Testis (tissue), 3 donors: ENCODE results near the gene CHIA. TPM values are rescaled to one million over a fixed set of nuclear protein-coding genes. Genes with fewer than 3 reads are reported as not detected.
A peak's percentile ranks its signal among the peaks of the same experiment; 100 is the strongest.
"Not testable (repeated sequence)": the region's sequence is repeated elsewhere in the genome, so short reads cannot be mapped to it uniquely, and the experiment has no call there.

ENCODE experiments used
- DNase-seq: peaks from one replicate; pipeline ENCODE4 v3.0.0-alpha.2; 2019
- H3K27ac ChIP-seq, 2 donors: fragments of 200-600 bp; sonication (generic); one replicate each; pipeline ENCODE4 v1.5.1; 2019
- H3K27me3 ChIP-seq: fragments of 200-600 bp; sonication (generic); one replicate; pipeline ENCODE4 v1.5.1; 2019
- H3K36me3 ChIP-seq: fragments of 200-600 bp; sonication (generic); one replicate; pipeline ENCODE4 v1.5.1; 2017; ENCODE audit warnings: low read depth; ENCODE audit errors: missing control alignments
- H3K4me1 ChIP-seq: fragments of 200-600 bp; sonication (generic); one replicate; pipeline ENCODE4 v1.5.1; 2019
- H3K4me3 ChIP-seq, 2 donors: fragments of 200-600 bp; sonication (generic); one replicate each; pipeline ENCODE4 v1.5.1; 2017 to 2019
- H3K9me3 ChIP-seq: fragments of 200-600 bp; sonication (generic); one replicate; pipeline ENCODE4 v1.5.1; 2017
- POLR2A ChIP-seq: fragments of 450-650 bp; IDR thresholded peaks from one replicate; pipeline ENCODE4 v1.6.1; 2017; ENCODE audit warnings: antibody characterized with exemption, mild to moderate bottlenecking, moderate library complexity
- WGBS, 2 donors: methylation state at CpG; one replicate each; pipeline ENCODE4 v1.1.5; 2018; 5-methylcytosine and 5-hydroxymethylcytosine counted together
- intact Hi-C: fragments of 100-400 bp; cut with DNase I; formaldehyde crosslinking; loops from one replicate; pipeline ENCODE4 v1.15.1; 2023; ENCODE audit warnings: low total_unique reads
- polyA plus RNA-seq: library from polyadenylated mRNA; stranded (reverse); fragments of 350-450 nt; fragmentation: Illumina TruSeq; extraction: RNeasy Lipid Tissue Mini Kit (QIAGEN cat#74804); gene quantifications from one replicate; pipeline ENCODE4 v1.2.3, GENCODE V29; 2014; ENCODE audit warnings: low read depth, low replicate concordance; ENCODE audit not compliant: insufficient read depth
- total RNA-seq, 2 donors: library from RNA; depleted of rRNA; stranded (reverse); fragments of >200 nt; gene quantifications; one replicate each; pipeline ENCODE4 v1.2.3, GENCODE V29; 2016
- TF ChIP-seq, protein P1 (sequence below), 3 experiments: fragments of 450-650 bp in 2 of 3; fragments of 200-600 bp in 1 of 3; sonication (generic) in 1 of 3; IDR thresholded peaks; one replicate each; pipeline ENCODE4 v1.5.1; 2016 to 2019; ENCODE audit warnings: antibody characterized with exemption in 3 of 3, mild to moderate bottlenecking in 2 of 3, moderate library complexity in 1 of 3

CHIA gene
- total and polyA plus RNA-seq, 3 donors from 2014 or later: 0.31 to 0.70 TPM; not detected in 1

DNA sequence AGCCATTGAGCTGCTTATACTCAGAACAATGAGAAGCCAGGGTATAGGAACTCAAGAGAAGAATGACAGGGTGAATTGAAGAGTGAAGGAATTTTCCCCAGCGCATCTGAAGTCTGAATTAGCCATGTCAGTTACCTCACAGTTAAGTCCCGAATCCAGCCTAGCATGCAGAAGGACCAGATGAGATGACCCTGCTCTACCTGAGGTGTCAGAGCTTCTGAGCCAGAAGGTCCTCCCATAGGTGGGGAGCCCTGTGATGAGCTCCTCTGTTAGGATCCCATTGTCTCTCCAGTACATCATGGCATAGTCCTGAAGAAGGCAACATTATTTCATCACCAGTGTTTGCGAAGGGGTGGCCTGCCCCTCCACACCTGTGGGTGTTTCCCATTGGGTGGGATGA is 68.7 kb downstream of the CHIA start:
- H3K27ac ChIP-seq: no peak overlapping the region
- intact Hi-C loops: no loop called here
- peaks cover 3% of the 10 kb centered on the region for H3K4me1 ChIP-seq
- H3K4me3 ChIP-seq: no peak overlapping the region
- TF ChIP-seq POLR2A: no peak
- TF ChIP-seq, protein P1, sequence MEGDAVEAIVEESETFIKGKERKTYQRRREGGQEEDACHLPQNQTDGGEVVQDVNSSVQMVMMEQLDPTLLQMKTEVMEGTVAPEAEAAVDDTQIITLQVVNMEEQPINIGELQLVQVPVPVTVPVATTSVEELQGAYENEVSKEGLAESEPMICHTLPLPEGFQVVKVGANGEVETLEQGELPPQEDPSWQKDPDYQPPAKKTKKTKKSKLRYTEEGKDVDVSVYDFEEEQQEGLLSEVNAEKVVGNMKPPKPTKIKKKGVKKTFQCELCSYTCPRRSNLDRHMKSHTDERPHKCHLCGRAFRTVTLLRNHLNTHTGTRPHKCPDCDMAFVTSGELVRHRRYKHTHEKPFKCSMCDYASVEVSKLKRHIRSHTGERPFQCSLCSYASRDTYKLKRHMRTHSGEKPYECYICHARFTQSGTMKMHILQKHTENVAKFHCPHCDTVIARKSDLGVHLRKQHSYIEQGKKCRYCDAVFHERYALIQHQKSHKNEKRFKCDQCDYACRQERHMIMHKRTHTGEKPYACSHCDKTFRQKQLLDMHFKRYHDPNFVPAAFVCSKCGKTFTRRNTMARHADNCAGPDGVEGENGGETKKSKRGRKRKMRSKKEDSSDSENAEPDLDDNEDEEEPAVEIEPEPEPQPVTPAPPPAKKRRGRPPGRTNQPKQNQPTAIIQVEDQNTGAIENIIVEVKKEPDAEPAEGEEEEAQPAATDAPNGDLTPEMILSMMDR (IDR thresholded peaks at IDR 0.05): no peak
- H3K36me3 ChIP-seq: no peaks in the 10 kb centered on the region
- no peak for DNase-seq
- H3K9me3 ChIP-seq: no peaks in the 10 kb centered on the region
- H3K27me3 ChIP-seq: no peaks in the 10 kb centered on the region
- 94 to 97% methylated on average over 3 of the region's 3 CpGs for WGBS, 2 donors

DNA sequence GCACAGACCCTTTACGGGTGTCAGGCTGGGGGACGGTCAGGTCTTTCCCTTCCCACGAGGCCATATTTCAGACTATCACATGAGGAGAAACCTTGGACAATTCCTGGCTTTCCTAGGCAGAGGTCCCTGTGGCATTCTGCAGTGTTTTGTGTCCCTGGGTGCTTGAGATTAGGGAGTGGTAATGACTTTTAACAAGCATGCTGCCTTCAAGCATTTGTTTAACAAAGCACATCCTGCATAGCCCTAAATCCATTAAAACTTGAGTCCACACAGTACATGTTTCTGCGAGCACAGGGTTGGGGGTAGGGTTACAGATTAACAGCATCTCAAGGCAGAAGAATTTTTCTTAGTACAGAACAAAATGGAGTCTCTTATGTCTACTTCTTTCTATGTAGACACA is 69.6 kb downstream of the CHIA start:
- H3K36me3 ChIP-seq, H3K4me3 ChIP-seq, DNase-seq, H3K4me1 ChIP-seq, H3K27me3 ChIP-seq, intact Hi-C loops, H3K9me3 ChIP-seq, H3K27ac ChIP-seq: not testable (repeated sequence)
- WGBS, 2 donors: 58 to 61% methylated on average over 4 of the region's 4 CpGs

DNA sequence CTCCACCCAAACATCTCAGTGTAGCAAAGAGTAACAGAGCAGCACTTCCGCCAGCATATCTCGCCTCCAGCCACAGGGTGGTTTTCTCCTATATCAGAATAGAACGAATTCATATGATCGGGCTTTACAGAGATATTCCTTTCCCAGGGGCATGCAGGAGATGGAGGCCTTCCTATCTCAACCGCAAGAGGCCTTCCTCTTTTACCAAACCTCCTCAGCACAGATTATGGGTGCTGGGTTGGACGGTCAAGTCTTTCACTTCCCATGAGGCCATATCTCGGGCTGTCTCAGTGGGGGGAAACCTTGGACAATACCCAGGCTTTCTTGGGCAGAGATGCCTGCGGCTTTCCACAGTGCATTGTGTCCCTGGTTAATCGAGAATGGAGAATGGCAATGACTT is 71.1 kb downstream of the CHIA start:
- WGBS, 2 donors: 71 to 79% methylated on average over 9 of the region's 9 CpGs
- Histone ChIP-seq H3K27me3 (no peaks in the 10 kb centered on the region), H3K9me3 (no peaks in the 10 kb centered on the region), H3K36me3 (no peaks in the 10 kb centered on the region), H3K4me3 (no peak overlapping the region), H3K4me1 (peaks cover 3% of the 10 kb centered on the region), H3K27ac (no peak overlapping the region)
- DNase-seq: no peak
- TF ChIP-seq, protein P1 (IDR thresholded peaks at IDR 0.05): no peak
- TF ChIP-seq POLR2A: no peak
- intact Hi-C loops: no loop called here

DNA sequence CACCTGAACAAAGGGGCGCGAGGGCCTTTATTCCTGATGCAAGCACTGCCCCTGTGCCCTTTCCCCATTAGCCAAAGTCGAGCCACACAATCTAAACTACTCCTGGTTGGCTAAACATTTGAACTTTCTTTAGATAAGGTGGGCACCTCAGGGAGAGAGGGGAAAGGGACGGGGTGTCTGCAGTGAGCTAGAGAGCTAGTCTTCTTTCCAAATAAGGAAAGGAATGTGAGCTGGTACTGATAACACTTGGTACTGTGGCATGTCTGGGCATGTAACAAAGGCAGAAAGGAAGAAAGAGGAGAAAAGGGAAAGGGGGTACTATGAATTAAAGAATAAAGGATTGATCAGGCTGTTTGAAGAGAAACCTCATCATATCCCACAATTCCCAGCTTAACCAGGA is 74.0 kb downstream of the CHIA start:
- Histone ChIP-seq H3K9me3 (no peaks in the 10 kb centered on the region), H3K4me1 (peaks cover 3% of the 10 kb centered on the region), H3K4me3 (no peak overlapping the region), H3K27ac (no peak overlapping the region), H3K27me3 (no peaks in the 10 kb centered on the region), H3K36me3 (no peaks in the 10 kb centered on the region)
- DNase-seq: peak; percentile 20
- intact Hi-C loops: no loop called here
- 48 to 70% methylated on average over 4 of the region's 4 CpGs for WGBS, 2 donors
- no peak for TF ChIP-seq POLR2A
- TF ChIP-seq, protein P1 (IDR thresholded peaks at IDR 0.05): no peak

DNA sequence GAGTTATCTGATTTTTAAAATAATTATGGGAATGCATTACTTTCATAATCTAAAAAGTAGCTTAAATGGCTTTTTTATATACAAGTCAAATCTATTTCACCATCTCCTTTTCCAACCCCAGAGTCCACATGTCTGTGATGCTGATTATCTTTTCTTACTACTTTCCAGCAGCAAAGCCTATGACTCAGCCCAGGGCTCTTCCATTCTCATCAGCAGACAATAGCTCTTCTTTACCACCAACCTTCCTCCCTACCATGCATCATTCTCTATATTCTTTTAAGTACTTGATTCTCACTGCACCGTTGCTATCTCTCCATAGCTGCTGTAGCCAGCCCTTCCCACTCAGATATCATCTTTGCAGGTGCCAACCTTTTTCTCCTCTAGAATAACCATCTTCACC is 75.6 kb downstream of the CHIA start:
- Histone ChIP-seq H3K36me3 (no peaks in the 10 kb centered on the region), H3K27ac (no peak overlapping the region), H3K4me1 (peaks cover 3% of the 10 kb centered on the region), H3K27me3 (no peaks in the 10 kb centered on the region), H3K4me3 (no peak overlapping the region), H3K9me3 (no peaks in the 10 kb centered on the region)
- 54 to 58% methylated on average over 1 of the region's 1 CpG for WGBS, 2 donors
- TF ChIP-seq, protein P1 (IDR thresholded peaks at IDR 0.05): no peak
- TF ChIP-seq POLR2A: no peak
- intact Hi-C loops: no loop called here
- no peak for DNase-seq
